GM18868 (cell line): ENCODE measurements around the gene GSS.

ENCODE experiments used
- ATAC-seq: cut with Tn5 transposase; IDR thresholded peaks from one replicate; pipeline ENCODE4 v1.9.1; 2021; ENCODE audit warnings: mild to moderate bottlenecking, moderate library complexity; ENCODE audit not compliant: unreplicated experiment

Gene GSS

DNA sequence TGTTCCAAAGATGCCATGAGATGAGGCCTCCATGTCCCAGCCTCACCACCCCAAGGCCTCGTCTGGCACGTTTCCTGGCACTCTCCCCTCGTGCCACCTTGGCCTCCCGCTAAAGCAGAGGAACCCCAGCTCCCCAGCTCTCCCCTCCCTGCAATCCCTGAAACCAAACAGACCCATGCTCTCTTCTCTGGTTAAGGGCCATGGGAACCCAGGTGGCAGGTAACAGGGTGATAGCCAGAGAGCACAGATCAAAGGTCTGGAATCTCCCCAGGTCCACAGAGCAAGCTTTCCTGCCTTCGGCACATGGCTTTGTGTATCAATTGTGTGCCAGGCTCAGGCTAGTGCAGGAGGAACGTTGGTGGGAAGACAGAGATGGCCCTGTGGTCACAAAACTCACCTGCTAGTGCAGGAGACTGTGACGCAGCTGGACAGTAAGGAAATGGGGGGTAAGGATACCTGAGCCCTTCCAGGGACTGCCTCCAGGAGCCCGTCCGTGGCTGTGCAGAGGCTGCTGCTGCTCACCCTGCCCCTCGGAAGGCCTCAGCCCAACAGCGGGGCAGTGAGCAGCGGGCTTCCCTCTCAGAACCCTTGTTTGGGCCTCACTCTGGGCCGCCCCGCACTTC lies 39.0 kb upstream of the GSS start:
- no peak for ATAC-seq

DNA sequence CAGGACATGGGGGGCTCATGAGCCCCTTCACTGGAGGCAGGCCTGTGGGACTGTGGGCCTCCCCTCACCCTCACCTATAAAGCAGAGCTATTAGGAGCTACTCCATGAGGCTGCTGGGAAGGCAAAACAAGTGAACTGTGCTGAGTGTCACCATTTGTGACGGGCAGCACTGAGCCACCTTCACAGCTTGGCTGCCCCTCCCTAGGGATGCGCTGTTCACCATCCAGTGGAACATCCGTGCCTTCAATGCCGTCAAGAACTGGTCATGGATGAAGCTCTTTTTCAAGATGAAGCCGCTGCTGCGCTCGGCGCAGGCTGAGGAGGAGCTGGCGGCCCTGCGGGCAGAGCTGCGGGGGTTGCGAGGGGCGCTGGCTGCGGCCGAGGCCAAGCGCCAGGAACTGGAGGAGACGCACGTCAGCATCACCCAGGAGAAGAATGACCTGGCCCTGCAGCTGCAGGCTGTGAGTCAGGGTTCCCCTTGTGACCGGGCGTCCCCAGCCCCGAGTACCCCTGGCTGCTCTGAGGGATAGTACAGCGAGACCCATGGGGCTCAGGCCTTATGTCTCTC lies 38.4 kb upstream of the GSS start:
- ATAC-seq: no peak

DNA sequence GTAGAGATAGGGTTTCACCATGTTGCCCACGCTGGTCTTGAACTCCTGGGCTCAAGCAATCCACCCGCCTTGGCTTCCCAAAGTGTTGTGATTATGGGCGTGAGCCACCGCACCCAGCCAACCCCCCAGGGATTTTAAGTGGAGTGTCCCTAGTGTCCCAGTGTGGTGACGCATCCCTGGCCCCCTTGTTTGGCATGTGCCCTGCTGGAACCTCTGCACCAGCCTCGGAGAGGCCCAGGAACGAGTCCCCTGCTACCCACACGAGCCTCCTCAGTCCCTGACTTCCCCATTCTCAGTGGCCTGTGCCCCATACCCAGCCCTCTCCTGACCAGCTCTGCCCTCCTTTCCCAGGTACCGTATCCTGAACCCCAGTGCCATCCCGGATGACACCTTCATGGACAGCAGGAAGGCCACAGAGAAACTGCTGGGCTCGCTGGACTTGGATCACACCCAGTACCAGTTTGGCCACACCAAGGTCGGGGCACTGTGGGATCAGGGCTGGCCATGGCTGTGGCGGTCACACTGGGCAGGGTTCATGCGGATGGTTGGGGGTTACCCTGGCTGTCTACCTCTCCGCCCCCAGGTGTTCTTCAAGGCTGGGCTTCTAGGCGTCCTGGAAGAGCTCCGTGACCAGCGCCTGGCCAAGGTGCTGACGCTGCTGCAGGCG lies 37.3 kb upstream of the GSS start:
- ATAC-seq: no peak

DNA sequence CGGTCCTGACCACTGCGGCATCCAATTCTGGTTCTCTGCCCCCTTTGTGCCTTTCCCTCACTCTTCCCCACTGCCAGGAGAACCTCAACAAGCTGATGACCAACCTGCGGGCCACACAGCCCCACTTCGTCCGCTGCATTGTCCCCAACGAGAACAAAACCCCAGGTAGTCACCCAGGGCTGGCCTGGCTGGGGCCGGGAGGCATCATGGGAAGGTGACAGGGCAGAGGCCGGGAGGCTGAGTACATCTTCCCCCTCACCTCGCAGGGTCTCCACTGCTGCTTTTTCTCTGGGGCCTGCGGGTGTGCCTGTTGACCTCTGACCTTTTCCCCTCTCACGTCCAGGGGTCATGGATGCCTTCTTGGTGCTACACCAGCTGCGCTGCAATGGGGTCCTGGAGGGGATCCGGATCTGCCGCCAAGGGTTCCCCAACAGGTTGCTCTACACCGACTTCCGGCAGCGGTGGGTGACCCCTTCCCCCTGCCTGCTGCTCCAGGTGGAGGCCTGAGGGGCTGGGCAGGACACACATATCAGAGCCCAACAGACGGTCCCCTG lies 35.1 kb upstream of the GSS start:
- no peak for ATAC-seq

DNA sequence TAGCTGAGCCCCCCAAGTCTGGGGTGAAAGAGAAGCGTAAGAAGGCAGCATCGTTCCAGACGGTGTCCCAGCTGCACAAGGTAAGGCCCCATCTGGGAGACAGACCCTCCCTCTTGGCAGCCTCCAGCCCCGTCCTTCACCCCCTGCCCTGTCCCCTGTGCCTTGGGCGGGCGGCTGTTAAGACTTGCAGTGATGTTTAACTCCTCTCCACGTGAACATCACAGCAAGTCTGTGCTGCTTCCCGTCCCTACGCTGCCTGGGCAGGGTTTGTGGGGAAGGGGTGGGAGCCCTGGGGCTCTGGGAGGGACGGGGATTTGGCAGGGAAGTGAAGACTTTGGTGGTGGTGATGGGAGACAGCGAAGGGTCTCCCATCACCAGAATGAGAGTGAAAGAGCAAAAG lies 34.6 kb upstream of the GSS start:
- no peak for ATAC-seq

DNA sequence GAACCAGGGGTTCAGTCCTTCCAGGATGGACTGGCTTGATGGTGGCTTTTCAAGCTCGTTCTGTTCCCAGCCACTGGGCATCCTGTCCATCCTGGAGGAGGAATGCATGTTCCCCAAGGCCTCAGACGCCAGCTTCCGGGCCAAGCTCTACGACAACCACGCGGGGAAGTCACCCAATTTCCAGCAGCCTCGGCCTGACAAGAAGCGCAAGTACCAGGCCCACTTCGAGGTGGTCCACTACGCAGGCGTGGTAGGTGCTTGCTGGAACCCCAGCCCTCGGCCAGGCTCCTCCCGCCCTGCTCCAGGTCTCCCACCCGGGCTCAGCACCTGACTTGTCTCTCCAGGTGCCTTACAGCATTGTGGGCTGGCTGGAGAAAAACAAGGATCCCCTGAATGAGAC lies 34.1 kb upstream of the GSS start:
- ATAC-seq: no peak

DNA sequence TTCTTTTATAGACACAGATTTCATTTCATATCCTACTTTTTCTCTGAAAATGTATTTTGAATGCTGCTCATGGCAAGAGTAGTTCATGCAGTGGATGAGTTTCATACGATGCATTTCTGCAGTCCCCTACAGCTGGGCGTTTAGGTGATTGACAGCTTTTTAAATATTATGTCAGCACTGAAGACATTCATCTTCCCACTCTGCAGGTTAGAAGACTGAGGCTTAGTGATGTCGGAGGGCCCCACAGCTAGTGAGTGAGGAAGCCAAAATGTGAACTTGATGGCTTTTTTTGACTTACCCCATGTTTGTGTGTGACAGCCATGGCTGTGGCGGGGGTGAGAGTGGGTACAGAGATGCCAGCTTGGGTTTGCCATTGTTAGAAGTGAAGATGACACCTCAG lies 33.5 kb upstream of the GSS start:
- ATAC-seq: no peak

DNA sequence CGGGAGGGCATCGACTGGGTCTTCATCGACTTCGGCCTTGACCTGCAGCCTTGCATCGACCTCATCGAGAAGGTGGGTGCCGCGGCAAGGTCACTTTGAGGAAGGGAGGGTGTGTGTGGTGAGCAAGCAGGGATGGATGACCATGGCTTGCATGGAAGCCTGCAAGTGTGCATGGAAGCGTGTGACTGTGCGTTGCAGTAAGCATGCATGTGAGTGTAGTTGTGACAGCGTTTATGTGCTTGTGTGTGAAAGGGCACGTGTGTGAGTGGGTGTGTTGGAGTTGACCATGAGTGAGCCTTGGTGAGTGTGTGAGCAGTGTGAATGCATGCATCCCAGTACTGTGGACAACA lies 32.6 kb upstream of the GSS start:
- no peak for ATAC-seq

DNA sequence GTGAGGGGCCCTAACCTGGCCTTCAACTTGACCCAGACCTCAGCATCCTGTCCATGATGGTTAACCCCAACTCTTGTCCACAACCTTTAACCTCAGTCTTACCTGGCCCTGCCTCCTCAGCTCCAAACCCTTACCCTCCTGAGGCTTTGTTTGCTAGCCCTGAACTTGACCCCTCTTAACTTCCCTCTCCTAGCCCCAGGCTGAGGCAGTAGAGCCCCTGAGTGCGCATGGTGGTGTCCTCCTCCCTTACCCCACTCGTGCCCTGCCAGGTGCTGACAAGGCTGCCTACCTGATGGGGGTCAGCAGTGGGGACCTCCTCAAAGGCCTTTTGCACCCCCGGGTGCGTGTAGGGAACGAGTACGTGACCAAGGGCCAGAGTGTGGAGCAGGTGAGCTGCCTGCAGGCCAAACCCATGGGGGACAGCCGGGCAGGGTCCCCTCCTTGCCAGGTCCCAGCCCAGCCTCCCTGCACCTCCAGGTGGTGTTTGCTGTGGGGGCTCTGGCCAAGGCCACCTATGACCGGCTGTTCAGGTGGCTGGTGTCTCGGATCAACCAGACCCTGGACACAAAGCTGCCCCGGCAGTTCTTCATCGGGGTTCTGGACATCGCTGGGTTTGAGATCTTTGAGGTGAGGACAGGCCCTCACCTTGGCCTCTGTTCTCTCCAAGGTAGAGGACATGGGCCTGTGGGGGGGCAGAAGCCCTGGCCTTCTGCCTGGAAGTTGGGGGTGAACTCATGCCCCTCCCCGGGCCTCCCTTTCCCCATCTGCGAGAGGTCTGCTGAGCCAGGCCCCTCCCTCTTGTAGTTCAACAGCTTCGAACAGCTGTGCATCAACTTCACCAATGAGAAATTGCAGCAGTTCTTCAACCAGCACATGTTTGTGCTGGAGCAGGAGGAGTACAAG lies 31.9 kb upstream of the GSS start:
- no peak for ATAC-seq

DNA sequence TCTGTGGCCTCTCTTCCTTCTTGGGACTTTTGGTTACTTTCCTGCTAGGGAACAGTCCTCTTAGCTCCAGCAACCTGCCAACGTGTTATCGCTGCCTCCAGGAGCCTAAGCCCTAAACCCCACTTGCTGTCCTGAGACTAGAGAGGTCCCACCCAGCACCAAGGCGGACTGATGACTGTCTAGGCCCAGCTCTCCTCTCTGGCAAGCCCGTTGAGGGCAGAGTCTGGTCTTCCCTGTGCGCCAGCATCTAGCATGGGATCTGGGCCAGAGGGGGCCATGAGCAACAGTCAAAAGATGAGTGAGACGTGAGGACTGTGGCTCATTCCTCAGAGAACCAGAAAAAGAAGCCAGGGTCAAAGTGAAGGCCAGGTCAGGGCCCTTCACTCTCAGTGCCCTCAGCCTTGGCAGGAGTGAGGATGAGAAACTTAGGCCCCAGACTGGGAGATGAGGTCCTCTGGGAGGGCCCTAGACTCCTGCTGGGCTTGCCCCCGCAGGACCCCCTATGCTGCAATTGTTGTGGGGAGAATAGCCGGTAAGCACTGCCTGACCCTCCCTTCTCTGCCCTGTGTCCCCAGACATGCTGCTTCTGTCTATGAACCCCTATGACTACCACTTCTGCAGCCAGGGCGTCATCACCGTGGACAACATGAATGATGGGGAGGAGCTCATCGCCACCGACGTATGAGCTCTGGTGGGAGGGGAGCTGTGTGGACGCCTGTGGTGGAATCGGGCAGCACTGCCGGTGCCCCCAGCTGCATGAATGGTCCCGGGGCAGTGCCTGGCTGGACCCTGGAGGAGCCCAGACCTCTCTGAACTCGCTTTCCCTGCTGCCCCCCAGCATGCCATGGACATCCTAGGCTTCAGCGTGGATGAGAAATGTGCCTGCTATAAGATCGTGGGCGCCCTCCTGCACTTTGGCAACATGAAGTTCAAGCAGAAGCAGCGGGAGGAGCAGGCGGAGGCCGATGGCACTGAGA lies 31.0 kb upstream of the GSS start:
- ATAC-seq: no peak

DNA sequence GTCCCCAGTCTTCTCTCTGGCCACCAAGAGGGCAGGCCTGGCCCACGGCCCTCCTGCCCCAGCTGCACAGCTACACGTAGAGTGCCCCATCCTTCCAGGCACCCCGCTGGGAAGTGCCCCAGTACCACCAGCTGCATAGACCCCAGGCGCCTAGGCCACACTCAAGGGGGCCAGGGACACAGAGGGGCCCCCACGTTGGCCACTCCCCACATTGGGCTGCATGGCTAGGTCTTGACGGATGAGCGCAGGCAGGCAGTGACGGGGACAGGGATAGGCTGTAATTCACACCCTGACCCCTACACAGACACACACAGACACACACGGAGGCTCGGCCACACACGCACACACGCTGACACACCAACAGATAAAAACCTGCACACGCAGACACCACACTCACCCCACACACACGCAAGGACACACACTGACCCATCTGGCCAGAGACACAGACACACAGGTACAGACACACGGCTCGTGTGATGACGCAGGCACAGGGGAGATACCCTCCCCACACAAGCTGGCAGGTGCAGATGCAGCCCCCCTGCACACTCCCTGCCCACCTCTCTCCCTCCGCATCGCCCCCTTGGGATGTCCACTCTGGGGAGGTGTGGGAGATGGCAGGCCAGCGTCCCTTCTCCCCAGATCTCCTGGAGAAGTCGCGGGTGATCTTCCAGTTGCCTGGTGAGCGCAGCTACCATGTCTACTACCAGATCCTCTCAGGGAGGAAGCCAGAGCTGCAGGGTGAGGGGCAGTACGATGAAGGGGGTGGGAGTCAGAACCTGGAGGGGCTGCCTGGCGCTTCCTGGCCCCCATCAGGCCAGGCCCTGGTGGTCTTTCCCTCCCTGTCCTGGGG lies 30.1 kb upstream of the GSS start:
- ATAC-seq: no peak

DNA sequence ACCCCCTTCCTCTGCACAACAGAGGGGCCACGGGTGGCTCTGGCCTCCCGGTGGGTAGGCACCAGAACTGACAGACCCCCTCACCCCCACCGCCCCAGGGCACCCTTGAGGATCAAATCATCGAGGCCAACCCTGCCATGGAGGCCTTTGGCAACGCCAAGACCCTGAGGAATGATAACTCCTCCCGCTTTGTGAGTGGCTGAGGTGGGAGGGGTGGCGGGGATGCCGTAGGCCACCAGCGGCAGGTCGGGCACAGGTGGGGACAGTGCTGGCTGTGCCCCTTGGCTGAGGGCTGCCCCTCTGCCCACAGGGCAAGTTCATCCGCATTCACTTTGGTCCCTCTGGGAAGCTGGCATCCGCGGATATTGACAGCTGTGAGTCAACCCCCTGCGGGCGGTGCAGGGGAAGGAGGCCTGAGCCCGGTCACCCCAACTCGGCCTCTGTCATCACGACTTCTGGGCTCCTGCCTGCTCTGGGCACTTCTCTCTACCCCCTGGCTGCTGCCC lies 29.2 kb upstream of the GSS start:
- no peak for ATAC-seq

DNA sequence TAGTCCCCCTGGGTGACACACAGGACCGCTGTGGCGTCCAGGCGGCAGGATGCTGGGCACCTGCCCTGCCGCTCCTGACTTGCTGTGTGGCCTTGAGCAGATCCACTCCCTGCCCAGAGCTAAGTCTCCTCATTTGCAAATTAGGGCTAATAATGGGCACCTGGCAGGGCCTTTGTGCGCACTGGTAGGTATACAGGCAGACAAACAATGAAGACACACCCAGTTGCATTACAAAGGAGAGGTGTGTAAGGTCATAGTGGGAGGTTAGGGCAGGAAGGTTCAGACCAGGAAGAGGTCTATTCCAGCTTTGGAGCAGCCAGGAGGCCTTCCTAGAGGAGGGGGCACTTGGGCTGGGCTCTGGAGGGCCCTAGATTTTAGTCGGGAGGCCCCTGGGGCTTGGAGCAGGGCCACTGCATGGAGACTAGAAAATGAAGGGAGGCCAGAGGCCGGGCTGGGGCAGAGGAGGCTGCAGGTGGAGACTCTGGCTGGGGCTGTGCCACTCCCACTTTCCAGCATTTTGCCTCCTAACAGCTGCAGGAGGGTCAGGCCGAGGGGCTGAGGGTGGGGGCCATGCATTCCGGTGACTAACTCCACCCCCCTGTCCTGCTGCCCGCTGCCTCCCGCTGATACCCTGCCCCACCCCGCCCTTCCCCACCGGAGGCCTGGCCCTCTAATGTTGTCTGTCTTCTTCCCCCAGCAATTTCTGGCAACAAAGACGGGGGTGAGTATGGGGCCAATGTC lies 28.6 kb upstream of the GSS start:
- no peak for ATAC-seq

DNA sequence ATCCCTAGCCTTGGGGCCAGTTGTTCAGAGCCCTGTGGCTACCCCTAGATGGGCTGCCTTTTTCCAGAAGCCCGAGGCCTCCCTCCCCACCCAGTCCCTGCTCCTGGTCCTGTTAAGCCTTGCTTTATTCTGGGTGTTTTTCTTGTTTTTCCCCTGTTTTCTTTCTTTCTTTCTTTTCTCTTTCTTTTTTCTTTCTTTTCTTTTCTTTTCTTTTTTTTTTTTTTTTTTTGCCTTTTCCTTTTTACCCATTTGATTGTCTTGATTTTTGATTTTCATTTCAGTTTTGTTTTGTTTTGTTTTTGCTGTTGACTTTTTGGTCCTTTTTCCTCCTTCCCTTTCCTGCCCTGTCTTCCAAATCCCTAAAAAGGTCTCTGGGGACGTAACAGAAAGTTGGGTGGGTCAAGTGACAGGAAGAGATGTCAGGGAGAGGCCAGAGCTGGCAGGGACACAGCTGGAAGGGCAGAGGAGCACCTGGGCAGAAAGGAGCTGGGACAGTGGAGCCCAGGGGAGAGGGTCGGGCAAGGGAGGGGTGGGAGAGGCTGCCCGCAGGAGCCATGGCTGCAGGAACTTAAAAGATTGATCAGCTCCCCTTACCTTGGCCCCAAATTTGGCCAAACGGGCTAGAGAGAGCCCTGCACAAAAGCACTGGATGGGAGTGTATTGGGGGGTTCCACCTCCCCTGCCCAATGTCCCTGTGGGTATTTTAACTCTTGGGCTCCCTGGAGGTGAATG lies 27.6 kb upstream of the GSS start:
- ATAC-seq: no peak

DNA sequence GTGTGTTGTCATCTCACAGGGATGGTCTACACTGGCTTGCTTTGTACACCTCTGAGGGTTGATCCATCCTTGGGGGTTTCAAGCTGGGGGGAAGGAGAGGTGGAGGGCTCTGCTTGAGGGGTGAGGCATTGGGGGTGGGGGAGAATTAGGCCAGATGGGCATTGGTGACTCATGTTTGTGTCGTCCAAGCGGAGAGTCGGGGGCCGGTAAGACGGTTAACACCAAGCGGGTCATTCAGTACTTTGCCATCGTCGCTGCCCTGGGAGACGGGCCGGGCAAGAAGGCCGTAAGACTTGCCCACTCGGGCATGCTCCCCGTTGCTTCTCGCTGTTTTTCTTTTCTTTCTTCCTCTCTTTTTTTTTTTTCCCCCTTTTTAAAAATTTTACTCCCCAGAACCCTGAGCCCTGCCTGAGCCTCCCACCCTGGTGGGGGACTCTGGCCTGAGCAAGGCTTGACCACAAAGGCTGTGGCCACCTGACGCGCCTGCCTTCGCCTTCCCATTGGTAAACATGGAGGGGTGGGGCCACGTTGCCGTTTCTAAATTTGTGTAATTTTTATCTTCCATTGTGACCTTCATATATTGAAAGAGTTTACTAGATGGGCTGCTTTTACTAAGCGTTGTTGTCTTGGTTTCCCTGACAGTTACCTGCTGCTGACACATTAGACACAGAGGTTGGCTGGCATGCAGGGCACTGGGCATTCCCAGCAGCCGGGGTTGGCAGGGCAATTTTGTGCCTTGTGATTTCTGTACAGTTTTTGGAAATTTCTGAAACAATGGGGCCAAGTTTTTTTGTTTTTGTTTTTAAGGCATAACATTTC lies 26.9 kb upstream of the GSS start:
- no peak for ATAC-seq

DNA sequence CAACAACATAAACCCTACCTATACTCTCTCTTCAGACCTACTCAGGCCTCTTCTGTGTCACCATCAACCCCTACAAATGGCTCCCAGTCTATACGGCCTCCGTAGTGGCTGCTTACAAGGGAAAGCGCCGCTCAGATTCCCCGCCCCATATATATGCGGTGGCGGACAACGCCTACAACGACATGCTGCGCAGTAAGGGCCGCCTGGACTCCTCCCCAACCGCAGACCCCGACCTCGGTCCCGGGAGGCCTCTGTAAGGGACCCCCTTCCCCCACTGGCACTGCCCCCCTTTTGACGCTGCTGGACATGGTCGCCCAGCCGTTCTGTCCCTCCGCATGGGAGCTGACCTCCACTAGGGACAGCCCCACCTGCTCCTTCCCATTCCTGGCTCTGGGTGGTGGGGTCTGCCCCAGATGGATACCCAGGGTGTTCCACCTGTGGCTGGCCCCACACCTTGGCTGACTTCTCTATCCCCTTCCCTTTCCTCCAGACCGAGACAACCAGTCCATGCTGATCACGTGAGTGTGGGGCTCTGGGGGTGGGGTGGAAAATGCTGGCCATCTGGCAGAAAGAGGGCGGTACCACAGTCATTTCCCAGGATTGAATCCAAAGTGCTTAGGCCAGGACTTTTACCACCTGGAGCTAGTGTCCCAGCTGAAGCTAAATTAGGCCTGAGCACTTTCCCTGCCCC lies 25.1 kb upstream of the GSS start:
- no peak for ATAC-seq
